ENCODE results near the gene NXNL1.

GRCh38 chr19:17419621-17420474 lies 40.9 kb downstream of the NXNL1 start, which contains the start of gene MVB12A:
- TF ChIP-seq CTCF (IDR thresholded peaks at IDR 0.05; ENCODE audit: low read length), result no peak
- no peak for TF ChIP-seq EZH2 (optimal IDR thresholded peaks at IDR 0.05; ENCODE audit: low read depth, low read length)
- TF ChIP-seq EZH2phosphoT487 (IDR thresholded peaks at IDR 0.05; ENCODE audit: low read length), result no peak

All from MM.1S (cell line).